Measurements from ENCODE around the gene DIDO1.

DNA sequence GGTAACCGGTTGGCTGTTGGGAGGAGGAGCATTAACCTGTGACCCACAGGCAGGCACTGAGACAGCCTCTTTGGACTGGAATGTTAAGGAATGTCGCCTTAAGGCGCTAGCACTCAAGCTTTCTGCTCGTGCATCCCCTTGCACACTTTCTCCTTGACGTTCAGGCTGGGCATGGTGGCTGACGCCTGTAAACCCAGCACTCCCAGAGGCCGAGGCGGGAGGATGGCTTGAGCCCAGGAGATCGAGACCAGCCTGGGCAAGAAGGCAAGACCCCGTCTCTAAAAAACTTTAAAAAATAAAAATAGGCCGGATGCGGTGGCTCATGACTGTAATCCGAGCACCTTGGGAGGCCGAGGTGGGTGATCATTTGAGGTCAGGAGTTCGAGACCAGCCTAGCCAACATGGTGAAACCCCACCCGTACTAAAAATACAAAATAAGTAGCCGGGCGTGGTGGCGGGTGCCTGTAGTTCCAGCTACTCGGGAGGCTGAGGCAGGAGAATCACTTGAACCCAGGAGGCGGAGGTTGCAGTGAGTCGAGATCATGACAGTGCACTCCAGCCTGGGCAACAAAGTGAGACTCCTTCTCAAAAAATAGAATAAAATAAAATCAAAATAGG is 9.8 kb upstream of the DIDO1 start:
- TF ChIP-seq POLR2A (IDR thresholded peaks at IDR 0.05) (no peak), CTCF (IDR thresholded peaks at IDR 0.05) (no peak)

Data from Peyer's patch (tissue), 4 donors.